Esophagus (tissue), 2 donors: ENCODE measurements around the gene NBAS. TPM values are rescaled to one million over a fixed set of nuclear protein-coding genes. Genes with fewer than 3 reads are reported as not detected.
"Not testable (repeated sequence)": the region's sequence is repeated elsewhere in the genome, so short reads cannot be mapped to it uniquely, and the experiment has no call there.

Source experiments
- H3K27ac ChIP-seq, 2 donors: one replicate each; pipeline ENCODE4 v1.5.1; 2013; ENCODE audit warnings: low read depth in 2 of 2, mild to moderate bottlenecking in 2 of 2, inconsistent platforms in 1 of 2, low read length in 1 of 2, moderate library complexity in 1 of 2
- H3K27me3 ChIP-seq, 2 donors: one replicate each; pipeline ENCODE4 v1.6.1; 2013; ENCODE audit warnings: low read length in 2 of 2, control low read depth in 1 of 2, mild to moderate bottlenecking in 1 of 2; ENCODE audit not compliant: insufficient read depth in 2 of 2, control insufficient read depth in 1 of 2
- H3K36me3 ChIP-seq, 2 donors: one replicate each; pipeline ENCODE4 v1.6.1; 2013; ENCODE audit warnings: low read length in 1 of 2; ENCODE audit not compliant: control insufficient read depth in 2 of 2, insufficient read depth in 2 of 2
- H3K4me1 ChIP-seq, 2 donors: one replicate each; pipeline ENCODE4 v1.6.1; 2013; ENCODE audit warnings: low read length in 1 of 2; ENCODE audit not compliant: control insufficient read depth in 2 of 2, insufficient read depth in 2 of 2
- H3K4me3 ChIP-seq, 2 donors: one replicate each; pipeline ENCODE4 v1.5.1; 2013; ENCODE audit warnings: low read length in 2 of 2, mild to moderate bottlenecking in 2 of 2, low read depth in 1 of 2, moderate library complexity in 1 of 2
- H3K9me3 ChIP-seq, 2 donors: one replicate each; pipeline ENCODE4 v1.6.1; 2013; ENCODE audit warnings: mild to moderate bottlenecking in 2 of 2, low read depth in 1 of 2, low read length in 1 of 2, moderate library complexity in 1 of 2; ENCODE audit not compliant: control insufficient read depth in 2 of 2, insufficient read depth in 1 of 2
- WGBS, 2 donors: extraction: QIAGEN DNeasy Blood & Tissue Kit; methylation state at CpG; one replicate each; pipeline ENCODE4 v1.1.7; 2013; 5-methylcytosine and 5-hydroxymethylcytosine counted together
- polyA plus RNA-seq, 2 donors: library from polyadenylated mRNA; stranded (reverse); fragments of 200-250 nt; gene quantifications; one replicate each; pipeline ENCODE4 v1.2.3, GENCODE V29; 2013
- donor health status: healthy with polysubstance abuse.
- donor health status: Bipolar disorder and iron deficiency.

Gene NBAS
- polyA plus RNA-seq, 2 donors = 13.8 to 15.0 TPM

GRCh38 chr2:15323227-15323626 lies 237.9 kb downstream of the NBAS start:
- no peak overlapping the region for H3K27ac ChIP-seq
- H3K36me3 ChIP-seq = peaks cover 0 to 2% of the 10 kb centered on the region in 2 donors
- 98 to 100% methylated on average over 1 of the region's 1 CpG for WGBS, 2 donors
- H3K4me1 ChIP-seq = no peaks in the 10 kb centered on the region
- H3K9me3 ChIP-seq = no peaks in the 10 kb centered on the region
- H3K27me3 ChIP-seq = no peaks in the 10 kb centered on the region
- H3K4me3 ChIP-seq = no peak overlapping the region

GRCh38 chr2:15321481-15321880 lies 239.7 kb downstream of the NBAS start:
- H3K27ac ChIP-seq, H3K4me3 ChIP-seq, H3K9me3 ChIP-seq, H3K4me1 ChIP-seq, H3K36me3 ChIP-seq, H3K27me3 ChIP-seq: not testable (repeated sequence)
- 91 to 95% methylated on average over 4 of the region's 4 CpGs for WGBS, 2 donors

- Histone ChIP-seq H3K36me3 (peaks cover 0 to 2% of the 10 kb centered on the region in 2 donors), H3K9me3 (no peaks in the 10 kb centered on the region), H3K27me3 (no peaks in the 10 kb centered on the region), H3K4me1 (no peaks in the 10 kb centered on the region), H3K27ac (no peak overlapping the region), H3K4me3 (no peak overlapping the region)
- 87 to 94% methylated on average over 12 of the region's 12 CpGs for WGBS, 2 donors
These were observed 244.7 kb downstream of the NBAS start for GRCh38 chr2:15316370-15316814.

- Histone ChIP-seq H3K9me3 (no peaks in the 10 kb centered on the region), H3K27me3 (no peaks in the 10 kb centered on the region), H3K4me1 (no peaks in the 10 kb centered on the region), H3K36me3 (peaks cover 0 to 2% of the 10 kb centered on the region in 2 donors), H3K4me3 (no peak overlapping the region), H3K27ac (no peak overlapping the region)
- 88 to 100% methylated on average over 1 of the region's 1 CpG for WGBS, 2 donors
These were observed 245.7 kb downstream of the NBAS start for GRCh38 chr2:15315411-15315810.

GRCh38 chr2:15313657-15314056 lies 247.5 kb downstream of the NBAS start:
- WGBS, 2 donors = 33 to 59% methylated on average over 1 of the region's 1 CpG
- no peak overlapping the region for H3K27ac ChIP-seq
- H3K36me3 ChIP-seq = peaks cover 0 to 2% of the 10 kb centered on the region in 2 donors
- H3K4me1 ChIP-seq = no peaks in the 10 kb centered on the region
- H3K4me3 ChIP-seq = no peak overlapping the region
- H3K27me3 ChIP-seq = no peaks in the 10 kb centered on the region
- H3K9me3 ChIP-seq = no peaks in the 10 kb centered on the region

GRCh38 chr2:15311926-15312325 lies 249.2 kb downstream of the NBAS start:
- no peaks in the 10 kb centered on the region for H3K9me3 ChIP-seq
- H3K27ac ChIP-seq = no peak overlapping the region
- 95 to 98% methylated on average over 2 of the region's 2 CpGs for WGBS, 2 donors
- no peaks in the 10 kb centered on the region for H3K27me3 ChIP-seq
- peaks cover 2 to 3% of the 10 kb centered on the region in 2 donors for H3K36me3 ChIP-seq
- H3K4me1 ChIP-seq = no peaks in the 10 kb centered on the region
- H3K4me3 ChIP-seq = no peak overlapping the region

- Histone ChIP-seq H3K27ac (no peak overlapping the region), H3K9me3 (no peaks in the 10 kb centered on the region)
- WGBS, 2 donors = 67% methylated on average over 4 of the region's 4 CpGs
These were observed 249.8 kb downstream of the NBAS start for GRCh38 chr2:15311201-15311907.

GRCh38 chr2:15307526-15307925 lies 253.6 kb downstream of the NBAS start:
- Histone ChIP-seq H3K4me1 (no peaks in the 10 kb centered on the region), H3K4me3 (no peak overlapping the region), H3K36me3 (peaks cover 4 to 7% of the 10 kb centered on the region in 2 donors), H3K9me3 (no peaks in the 10 kb centered on the region), H3K27me3 (no peaks in the 10 kb centered on the region), H3K27ac (no peak overlapping the region)
- WGBS, 2 donors = 39 to 48% methylated on average over 2 of the region's 2 CpGs

More at GRCh38 chr2:15311201-15311907, 249.8 kb downstream of the NBAS start:
- Histone ChIP-seq H3K4me3 (no peak overlapping the region), H3K4me1 (no peaks in the 10 kb centered on the region), H3K36me3 (peaks cover 0 to 5% of the 10 kb centered on the region in 2 donors), H3K27me3 (no peaks in the 10 kb centered on the region)

GRCh38 chr2:15306706-15307105 lies 254.4 kb downstream of the NBAS start:
- Histone ChIP-seq H3K27ac (no peak overlapping the region), H3K36me3 (peaks cover 7 to 8% of the 10 kb centered on the region in 2 donors), H3K27me3 (no peaks in the 10 kb centered on the region), H3K4me1 (no peaks in the 10 kb centered on the region), H3K9me3 (no peaks in the 10 kb centered on the region), H3K4me3 (no peak overlapping the region)
- 88 to 92% methylated on average over 3 of the region's 3 CpGs for WGBS, 2 donors

GRCh38 chr2:15303874-15304273 lies 257.3 kb downstream of the NBAS start:
- Histone ChIP-seq H3K27me3 (no peaks in the 10 kb centered on the region), H3K9me3 (no peaks in the 10 kb centered on the region), H3K27ac (no peak overlapping the region), H3K36me3 (peaks cover 7 to 11% of the 10 kb centered on the region in 2 donors), H3K4me1 (no peaks in the 10 kb centered on the region), H3K4me3 (no peak overlapping the region)
- 77 to 83% methylated on average over 2 of the region's 2 CpGs for WGBS, 2 donors
